H9 (cell line): ENCODE data around the gene BRINP2. TPM values are rescaled to one million over a fixed set of nuclear protein-coding genes. Genes with fewer than 3 reads are reported as not detected.

Source experiments
- DNase-seq: peaks from one replicate; pipeline ENCODE4 v3.0.0-alpha.2; 2017
- H2AFZ ChIP-seq: one replicate; pipeline ENCODE4 v1.6.1; 2013; ENCODE audit warnings: mild to moderate bottlenecking, low read length, control low read depth, moderate library complexity
- H2AK5ac ChIP-seq: 2 replicates; pipeline ENCODE4 v1.6.1; 2013; ENCODE audit warnings: low read length, control low read depth, mixed read lengths; ENCODE audit not compliant: insufficient read length
- H2BK120ac ChIP-seq: one replicate; pipeline ENCODE4 v1.6.1; 2013; ENCODE audit warnings: low read depth, mild to moderate bottlenecking, low read length, control low read depth, inconsistent platforms; ENCODE audit not compliant: poor library complexity, severe bottlenecking
- H2BK12ac ChIP-seq: 2 replicates; pipeline ENCODE4 v1.6.1; 2013; ENCODE audit warnings: low read length, control low read depth, mixed read lengths, low read depth; ENCODE audit not compliant: insufficient read length
- H2BK15ac ChIP-seq: 2 replicates; pipeline ENCODE4 v1.6.1; 2013; ENCODE audit warnings: low read depth, low read length, control low read depth
- H2BK20ac ChIP-seq: one replicate; pipeline ENCODE4 v1.6.1; 2013; ENCODE audit warnings: low read depth, mild to moderate bottlenecking, low read length, control low read depth, inconsistent platforms; ENCODE audit not compliant: poor library complexity, severe bottlenecking
- H2BK5ac ChIP-seq: 2 replicates; pipeline ENCODE4 v1.6.1; 2013; ENCODE audit warnings: low read length, control low read depth, mixed read lengths; ENCODE audit not compliant: insufficient read length
- H3K14ac ChIP-seq: 2 replicates; pipeline ENCODE4 v1.6.1; 2013; ENCODE audit warnings: low read length, control low read depth; ENCODE audit not compliant: insufficient read depth
- H3K18ac ChIP-seq: 2 replicates; pipeline ENCODE4 v1.6.1; 2013; ENCODE audit warnings: low read depth, mild to moderate bottlenecking, mixed read lengths, low read length, control low read depth; ENCODE audit not compliant: insufficient read length
- H3K23ac ChIP-seq: 2 replicates; pipeline ENCODE4 v1.6.1; 2013; ENCODE audit warnings: low read length, control low read depth, mixed read lengths, low read depth; ENCODE audit not compliant: insufficient read length
- H3K23me2 ChIP-seq: 2 replicates; pipeline ENCODE4 v1.6.1; 2013; ENCODE audit warnings: low read depth, mild to moderate bottlenecking, mixed read lengths, low read length, control low read depth; ENCODE audit not compliant: insufficient read length, poor library complexity, severe bottlenecking
- H3K27ac ChIP-seq: 2 replicates; pipeline ENCODE4 v1.5.1; 2013; ENCODE audit warnings: low read length, control low read depth, mixed read lengths, low read depth; ENCODE audit not compliant: insufficient read length
- H3K27me3 ChIP-seq: 2 replicates; pipeline ENCODE4 v1.6.1; 2013; ENCODE audit warnings: low read length, control low read depth, inconsistent platforms; ENCODE audit not compliant: insufficient read depth
- H3K4ac ChIP-seq: 2 replicates; pipeline ENCODE4 v1.6.1; 2013; ENCODE audit warnings: low read depth, mild to moderate bottlenecking, control low read depth, inconsistent platforms, low read length, moderate library complexity
- H3K4me1 ChIP-seq: 2 replicates; pipeline ENCODE4 v1.6.1; 2013; ENCODE audit warnings: low read length, control low read depth, inconsistent platforms; ENCODE audit not compliant: insufficient read depth
- H3K4me2 ChIP-seq: 2 replicates; pipeline ENCODE4 v1.6.1; 2013; ENCODE audit warnings: low read length, control low read depth, mixed read lengths; ENCODE audit not compliant: insufficient read length, insufficient read depth
- H3K56ac ChIP-seq: 2 replicates; pipeline ENCODE4 v1.6.1; 2013; ENCODE audit warnings: low read depth, mild to moderate bottlenecking, mixed read lengths, low read length, control low read depth; ENCODE audit not compliant: insufficient read length
- H3K79me1 ChIP-seq: 2 replicates; pipeline ENCODE4 v1.6.1; 2013; ENCODE audit warnings: low read depth, mild to moderate bottlenecking, moderate library complexity, low read length, control low read depth, inconsistent platforms; ENCODE audit not compliant: insufficient read depth, poor library complexity, severe bottlenecking
- H3K79me2 ChIP-seq: 2 replicates; pipeline ENCODE4 v1.6.1; 2013; ENCODE audit warnings: low read length, control low read depth, inconsistent platforms; ENCODE audit not compliant: insufficient read depth
- H3K9ac ChIP-seq: 2 replicates; pipeline ENCODE4 v1.6.1; 2013; ENCODE audit warnings: low read length, control low read depth, mixed read lengths; ENCODE audit not compliant: insufficient read length; ENCODE audit errors: extremely low read depth
- H3K9me3 ChIP-seq: one replicate; pipeline ENCODE4 v1.6.1; 2013; ENCODE audit warnings: low read depth, low read length, inconsistent platforms; ENCODE audit not compliant: control insufficient read depth
- H3T11ph ChIP-seq: one replicate; pipeline ENCODE4 v1.6.1; 2013; ENCODE audit warnings: mild to moderate bottlenecking, low read length, control low read depth, inconsistent platforms
- H4K20me1 ChIP-seq: one replicate; pipeline ENCODE4 v1.6.1; 2013; ENCODE audit not compliant: control insufficient read depth, insufficient read length, insufficient read depth
- H4K5ac ChIP-seq: 2 replicates; pipeline ENCODE4 v1.6.1; 2013; ENCODE audit warnings: low read depth, mild to moderate bottlenecking, mixed read lengths, low read length, control low read depth; ENCODE audit not compliant: insufficient read length
- H4K8ac ChIP-seq: replicated peaks from 2 replicates; pipeline ENCODE4 v1.6.1; 2013; ENCODE audit warnings: low read length, control low read depth, mixed read lengths, low read depth; ENCODE audit not compliant: insufficient read length
- H4K91ac ChIP-seq: 2 replicates; pipeline ENCODE4 v1.6.1; 2013; ENCODE audit warnings: low read depth, mild to moderate bottlenecking, moderate library complexity, mixed read lengths, low read length, control low read depth; ENCODE audit not compliant: insufficient read length
- H3K27ac Mint-ChIP-seq, 3 experiments: 2 replicates in 2 of 3; 3 replicates in 1 of 3; pipeline ENCODE4 v1.8.0; 2020 to 2021; ENCODE audit warnings: mixed read lengths in 3 of 3, mild to moderate bottlenecking in 1 of 3, moderate library complexity in 1 of 3
- H3K27me3 Mint-ChIP-seq: 2 replicates; pipeline ENCODE4 v1.8.0; 2021; ENCODE audit warnings: low read depth, mild to moderate bottlenecking, moderate library complexity, mixed read lengths
- H3K36me3 Mint-ChIP-seq, 3 experiments: 2 replicates in 2 of 3; 3 replicates in 1 of 3; pipeline ENCODE4 v1.8.0; 2020 to 2021; ENCODE audit warnings: low read depth in 3 of 3, mixed read lengths in 3 of 3; ENCODE audit not compliant: insufficient read depth in 1 of 3
- H3K4me1 Mint-ChIP-seq, 2 experiments: 2 replicates each; pipeline ENCODE4 v1.8.0; 2020; ENCODE audit warnings: mixed read lengths in 2 of 2
- H3K4me3 Mint-ChIP-seq, 2 experiments: 2 replicates in 1 of 2; 3 replicates in 1 of 2; pipeline ENCODE4 v1.8.0; 2020 to 2021; ENCODE audit warnings: mild to moderate bottlenecking in 2 of 2, mixed read lengths in 2 of 2, moderate library complexity in 1 of 2
- H3K9me3 Mint-ChIP-seq, 2 experiments: 2 replicates in 1 of 2; 3 replicates in 1 of 2; pipeline ENCODE4 v1.8.0; 2020; ENCODE audit warnings: mild to moderate bottlenecking in 2 of 2, mixed read lengths in 2 of 2, moderate library complexity in 1 of 2
- WGBS: extraction: QIAGEN DNeasy Blood & Tissue Kit; methylation state at CpG from one replicate; pipeline ENCODE4 v1.1.7; 2013; ENCODE audit warnings: missing lambda C conversion rate, low lambda C conversion rate, mixed read lengths; ENCODE audit not compliant: insufficient read length; ENCODE audit errors: extremely low coverage; 5-methylcytosine and 5-hydroxymethylcytosine counted together
- total RNA-seq: library from RNA; stranded (reverse); gene quantifications from 2 replicates; pipeline ENCODE4 v1.2.1, GENCODE V29; 2021
- TF ChIP-seq, protein P1 (sequence below): fragments of 200-600 bp; sonication (generic); conservative IDR thresholded peaks from 3 replicates; pipeline ENCODE4 v1.8.0; 2021; ENCODE audit warnings: antibody characterized with exemption, mild to moderate bottlenecking

The BRINP2 gene
- total RNA-seq, 1 experiment from 2014 or later = not detected

DNA sequence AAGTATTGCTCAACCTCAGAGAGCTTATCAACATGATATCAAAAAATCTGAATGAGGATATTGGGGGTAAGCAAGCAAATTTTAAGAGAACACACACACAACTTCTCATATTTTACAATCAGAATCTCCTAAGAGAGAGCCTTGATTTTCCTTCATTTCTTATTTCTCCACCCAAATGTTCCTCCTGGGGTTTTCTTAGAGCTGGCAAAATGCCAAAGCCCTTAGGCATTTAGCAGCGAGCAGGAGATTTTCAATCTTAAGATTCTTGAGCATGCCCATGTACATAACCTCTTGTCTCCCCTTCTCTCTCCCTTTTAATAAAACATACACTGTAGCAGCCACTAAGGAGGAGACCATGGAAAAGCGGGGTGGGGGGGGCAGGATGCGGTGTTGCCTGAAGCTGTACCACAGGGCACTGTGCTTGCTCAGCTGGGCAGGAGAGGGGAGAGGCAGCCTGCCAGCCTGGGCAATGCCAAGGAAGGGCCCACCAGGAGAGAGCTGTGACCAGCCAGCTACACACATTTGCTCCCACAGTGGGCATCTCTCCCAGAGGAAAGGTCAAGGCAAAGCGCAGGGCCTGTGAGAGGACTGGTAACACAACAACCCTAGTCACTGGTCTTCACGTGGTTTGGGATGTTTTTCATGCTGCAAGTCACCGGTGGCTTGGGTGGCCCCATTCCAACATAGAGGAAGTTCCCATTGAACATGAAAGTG is 4.3 kb downstream of the BRINP2 start:
- no peak for DNase-seq
- no peak overlapping the region for H3K4me2 ChIP-seq
- H3K9ac ChIP-seq = no peak overlapping the region
- no peak overlapping the region for H2BK5ac ChIP-seq
- no peak overlapping the region for H3K27ac ChIP-seq
- H3K79me2 ChIP-seq = no peaks in the 10 kb centered on the region
- TF ChIP-seq, protein P1, sequence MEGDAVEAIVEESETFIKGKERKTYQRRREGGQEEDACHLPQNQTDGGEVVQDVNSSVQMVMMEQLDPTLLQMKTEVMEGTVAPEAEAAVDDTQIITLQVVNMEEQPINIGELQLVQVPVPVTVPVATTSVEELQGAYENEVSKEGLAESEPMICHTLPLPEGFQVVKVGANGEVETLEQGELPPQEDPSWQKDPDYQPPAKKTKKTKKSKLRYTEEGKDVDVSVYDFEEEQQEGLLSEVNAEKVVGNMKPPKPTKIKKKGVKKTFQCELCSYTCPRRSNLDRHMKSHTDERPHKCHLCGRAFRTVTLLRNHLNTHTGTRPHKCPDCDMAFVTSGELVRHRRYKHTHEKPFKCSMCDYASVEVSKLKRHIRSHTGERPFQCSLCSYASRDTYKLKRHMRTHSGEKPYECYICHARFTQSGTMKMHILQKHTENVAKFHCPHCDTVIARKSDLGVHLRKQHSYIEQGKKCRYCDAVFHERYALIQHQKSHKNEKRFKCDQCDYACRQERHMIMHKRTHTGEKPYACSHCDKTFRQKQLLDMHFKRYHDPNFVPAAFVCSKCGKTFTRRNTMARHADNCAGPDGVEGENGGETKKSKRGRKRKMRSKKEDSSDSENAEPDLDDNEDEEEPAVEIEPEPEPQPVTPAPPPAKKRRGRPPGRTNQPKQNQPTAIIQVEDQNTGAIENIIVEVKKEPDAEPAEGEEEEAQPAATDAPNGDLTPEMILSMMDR = no peak
- no peaks in the 10 kb centered on the region for H3K9me3 Mint-ChIP-seq
- H3K27me3 Mint-ChIP-seq = peaks cover 37% of the 10 kb centered on the region
- no peak overlapping the region for H3K14ac ChIP-seq
- no peak overlapping the region for H2AFZ ChIP-seq
- H3K36me3 Mint-ChIP-seq = no peaks in the 10 kb centered on the region
- H3K27ac Mint-ChIP-seq = no peak overlapping the region; a peak in 1 of 7 replicates
- H2BK120ac ChIP-seq = no peak overlapping the region
- H2BK15ac ChIP-seq = no peak overlapping the region
- no peak overlapping the region for H3K18ac ChIP-seq
- no peak overlapping the region for H2AK5ac ChIP-seq
- H3K4me1 ChIP-seq = peaks cover 2% of the 10 kb centered on the region; the same call in 1 of the 2 replicates
- no peak overlapping the region for H3K56ac ChIP-seq
- H4K91ac ChIP-seq = no peak overlapping the region
- peaks cover 7 to 13% of the 10 kb centered on the region in 2 experiments for H3K4me1 Mint-ChIP-seq
- H2BK20ac ChIP-seq = no peak overlapping the region
- no peak overlapping the region for H3K4ac ChIP-seq
- no peak overlapping the region for H4K5ac ChIP-seq
- WGBS = no CpG with 5 or more reads among the region's 6 CpGs
- no peak overlapping the region for H2BK12ac ChIP-seq
- H3K23me2 ChIP-seq = peaks cover 4% of the 10 kb centered on the region
- H4K20me1 ChIP-seq = no peaks in the 10 kb centered on the region
- H4K8ac ChIP-seq = no peak overlapping the region
- H3K79me1 ChIP-seq = no peaks in the 10 kb centered on the region
- H3K9me3 ChIP-seq = no peaks in the 10 kb centered on the region
- H3K4me3 Mint-ChIP-seq = no peak overlapping the region
- peaks cover 27% of the 10 kb centered on the region for H3K27me3 ChIP-seq
- H3T11ph ChIP-seq = no peak overlapping the region
- H3K23ac ChIP-seq = no peak overlapping the region
